HepG2 (cell line): ENCODE measurements around the gene ZNF554. TPM values are rescaled to one million over a fixed set of nuclear protein-coding genes. Genes with fewer than 3 reads are reported as not detected.
A peak's percentile ranks its signal among the peaks of the same experiment; 100 is the strongest.

Experiments
- ARNT ChIP-seq: fragments of 450-650 bp; IDR thresholded peaks from 2 replicates; pipeline ENCODE4 v1.6.1; 2017
- BRCA1 ChIP-seq: sonication (generic); formaldehyde crosslinking; IDR thresholded peaks from 2 replicates; pipeline ENCODE4 v1.4.0; 2020; ENCODE audit warnings: missing genetic modification reagents
- HNF4G ChIP-seq, 2 experiments: sonication (generic) in 1 of 2; formaldehyde crosslinking in 1 of 2; IDR thresholded peaks; 2 replicates each; pipeline versions ENCODE4 v1.4.0 to v1.6.1; 2011 to 2020; ENCODE audit warnings: borderline replicate concordance in 2 of 2, low read depth in 2 of 2, mild to moderate bottlenecking in 2 of 2, low read length in 1 of 2, missing genetic modification reagents in 1 of 2, moderate library complexity in 1 of 2
- HOXA3 ChIP-seq: sonication (generic); formaldehyde crosslinking; IDR thresholded peaks from 2 replicates; pipeline ENCODE4 v1.5.0; 2020; ENCODE audit warnings: missing genetic modification reagents
- IKZF4 ChIP-seq: sonication (generic); formaldehyde crosslinking; IDR thresholded peaks from 2 replicates; pipeline ENCODE4 v1.5.1; 2020; ENCODE audit warnings: borderline replicate concordance, mild to moderate bottlenecking, low read depth, missing genetic modification reagents; ENCODE audit errors: not compliant biosample characterization
- MAZ ChIP-seq, 2 experiments: sonication (generic) in 1 of 2; formaldehyde crosslinking in 1 of 2; IDR thresholded peaks; 2 replicates each; pipeline versions ENCODE4 v1.5.0 to v1.6.1; 2012 to 2020; ENCODE audit warnings: low read depth in 2 of 2, mild to moderate bottlenecking in 2 of 2, borderline replicate concordance in 1 of 2, improper control_type of control experiment in 1 of 2, low read length in 1 of 2, missing genetic modification reagents in 1 of 2, moderate library complexity in 1 of 2
- PAX8 ChIP-seq: sonication (generic); formaldehyde crosslinking; IDR thresholded peaks from 2 replicates; pipeline ENCODE4 v1.8.0; 2022; ENCODE audit warnings: mild to moderate bottlenecking, missing genetic modification reagents, borderline replicate concordance
- RXRA ChIP-seq: sonication (generic); formaldehyde crosslinking; IDR thresholded peaks from 2 replicates; pipeline ENCODE4 v1.5.1; 2020; ENCODE audit warnings: missing genetic modification reagents
- SCMH1 ChIP-seq: sonication (generic); formaldehyde crosslinking; IDR thresholded peaks from 2 replicates; pipeline ENCODE4 v1.9.0; 2021; ENCODE audit warnings: missing genetic modification reagents, mild to moderate bottlenecking, borderline replicate concordance
- ZFP37 ChIP-seq: sonication (generic); formaldehyde crosslinking; IDR thresholded peaks from 2 replicates; pipeline ENCODE4 v1.4.0; 2020; ENCODE audit warnings: missing genetic modification reagents, borderline replicate concordance
- ZNF737 ChIP-seq: sonication (generic); formaldehyde crosslinking; IDR thresholded peaks from 2 replicates; pipeline ENCODE4 v1.5.0; 2020; ENCODE audit warnings: missing genetic modification reagents, mild to moderate bottlenecking, borderline replicate concordance
- polyA plus RNA-seq, 8 experiments: library from polyadenylated mRNA; depleted of rRNA in 3 of 8; stranded (reverse) in 7 of 8; unstranded in 1 of 8; fragments of >200 nt; fragmentation: Illumina TruSeq in 4 of 8; extraction: Trizol in 4 of 8; gene quantifications; 2 replicates each; pipeline versions ENCODE4 v1.2.1 to v1.2.3, GENCODE V29; 2011 to 2016; ENCODE audit warnings: low read depth in 4 of 8, missing spikeins in 1 of 8, mixed read lengths in 1 of 8; ENCODE audit not compliant: insufficient read depth in 1 of 8
- total RNA-seq, 5 experiments: library from RNA; depleted of rRNA; stranded (reverse); fragments of >200 nt; fragmentation: Illumina TruSeq; extraction: Trizol; gene quantifications; 2 replicates each; pipeline ENCODE4 v1.2.3, GENCODE V29; 2016; ENCODE audit warnings: low read depth in 1 of 5
- TF ChIP-seq, protein P1 (sequence below): sonication (generic); formaldehyde crosslinking; IDR thresholded peaks from 2 replicates; pipeline ENCODE4 v1.9.0; 2022; ENCODE audit warnings: missing genetic modification reagents, mild to moderate bottlenecking, borderline replicate concordance
- TF ChIP-seq, protein P2 (sequence below): sonication (generic); formaldehyde crosslinking; IDR thresholded peaks from 2 replicates; pipeline ENCODE4 v1.5.1; 2020; ENCODE audit warnings: mild to moderate bottlenecking, missing genetic modification reagents, moderate library complexity
- TF ChIP-seq, protein P3 (sequence below): sonication (generic); formaldehyde crosslinking; IDR thresholded peaks from 2 replicates; pipeline ENCODE4; 2020; ENCODE audit warnings: missing genetic modification reagents, mild to moderate bottlenecking, borderline replicate concordance
- TF ChIP-seq, protein P4 (sequence below): sonication (generic); formaldehyde crosslinking; IDR thresholded peaks from 2 replicates; pipeline ENCODE4 v1.4.0; 2020; ENCODE audit warnings: missing genetic modification reagents; ENCODE audit errors: not compliant biosample characterization
- TF ChIP-seq, protein P5 (sequence below): sonication (generic); formaldehyde crosslinking; IDR thresholded peaks from 2 replicates; pipeline ENCODE4 v1.8.1; 2022; ENCODE audit warnings: low read depth, mild to moderate bottlenecking, missing genetic modification reagents

Gene ZNF554
- total and polyA plus RNA-seq, 2 of the 13 experiments (the other 11 are each of a cell fraction or from before 2014, with no cell fraction given): 2.2 to 2.7 TPM

DNA sequence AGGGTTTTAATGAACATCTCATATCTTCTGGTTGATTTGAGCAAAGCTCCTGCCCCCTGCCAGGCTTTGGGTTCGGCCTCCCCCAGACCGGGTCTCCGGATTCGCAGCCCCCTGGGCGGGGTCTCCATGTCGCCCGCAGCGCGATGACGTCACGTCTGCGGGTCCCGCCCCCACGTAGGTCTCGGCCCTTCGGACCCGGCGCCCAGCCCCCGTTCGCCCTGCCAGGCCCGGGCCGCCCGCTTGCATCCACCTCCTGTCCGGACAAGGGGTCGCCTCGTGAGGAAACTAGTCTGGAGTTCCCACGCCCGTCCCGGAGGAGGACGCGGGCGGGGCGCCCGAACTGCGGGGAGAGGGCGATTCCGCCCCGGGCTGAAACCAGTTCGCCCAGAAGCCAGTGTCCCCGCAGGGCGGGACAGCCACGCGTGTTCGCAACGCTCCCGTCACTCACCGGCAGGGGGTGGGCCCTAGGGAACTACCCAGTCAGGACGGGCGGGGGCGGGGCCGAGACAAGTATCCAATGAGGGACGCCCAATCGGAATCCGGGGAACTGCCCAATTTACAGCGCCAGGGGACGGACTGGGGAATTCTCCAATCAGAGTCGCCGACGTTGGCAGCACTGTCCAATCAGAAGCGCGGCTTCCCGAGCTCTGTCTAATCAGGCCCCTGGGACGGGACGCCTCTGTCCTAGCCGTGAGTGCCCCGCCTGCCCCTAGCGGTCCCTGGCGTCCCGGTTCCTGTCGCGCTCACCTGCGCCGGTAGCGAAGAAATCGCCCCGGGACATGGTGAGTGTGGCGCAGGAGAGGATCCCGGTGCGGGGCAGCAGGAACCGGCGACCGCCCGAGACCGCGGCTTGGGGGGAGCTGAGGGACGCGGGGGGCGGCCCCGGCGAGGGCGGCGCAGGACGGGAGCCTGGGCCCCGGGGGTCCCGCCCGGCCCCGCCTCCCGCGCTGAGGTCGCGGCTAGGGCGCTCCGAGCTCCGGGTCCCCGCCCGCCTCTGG is 21.4 kb downstream of the ZNF554 start, which contains the start of gene ZNF555 (continued):
- peak; percentile 84; the same call in 1 of the 2 replicates for TF ChIP-seq PAX8 (CRISPR knock-in tag)
- TF ChIP-seq, protein P1, sequence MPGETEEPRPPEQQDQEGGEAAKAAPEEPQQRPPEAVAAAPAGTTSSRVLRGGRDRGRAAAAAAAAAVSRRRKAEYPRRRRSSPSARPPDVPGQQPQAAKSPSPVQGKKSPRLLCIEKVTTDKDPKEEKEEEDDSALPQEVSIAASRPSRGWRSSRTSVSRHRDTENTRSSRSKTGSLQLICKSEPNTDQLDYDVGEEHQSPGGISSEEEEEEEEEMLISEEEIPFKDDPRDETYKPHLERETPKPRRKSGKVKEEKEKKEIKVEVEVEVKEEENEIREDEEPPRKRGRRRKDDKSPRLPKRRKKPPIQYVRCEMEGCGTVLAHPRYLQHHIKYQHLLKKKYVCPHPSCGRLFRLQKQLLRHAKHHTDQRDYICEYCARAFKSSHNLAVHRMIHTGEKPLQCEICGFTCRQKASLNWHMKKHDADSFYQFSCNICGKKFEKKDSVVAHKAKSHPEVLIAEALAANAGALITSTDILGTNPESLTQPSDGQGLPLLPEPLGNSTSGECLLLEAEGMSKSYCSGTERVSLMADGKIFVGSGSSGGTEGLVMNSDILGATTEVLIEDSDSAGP (CRISPR knock-in tag): peak; percentile 79
- TF ChIP-seq IKZF4: no peak
- TF ChIP-seq ZNF737: no peak
- peak; percentile 71; the same call in 1 of the 2 replicates for TF ChIP-seq BRCA1
- TF ChIP-seq, protein P2, sequence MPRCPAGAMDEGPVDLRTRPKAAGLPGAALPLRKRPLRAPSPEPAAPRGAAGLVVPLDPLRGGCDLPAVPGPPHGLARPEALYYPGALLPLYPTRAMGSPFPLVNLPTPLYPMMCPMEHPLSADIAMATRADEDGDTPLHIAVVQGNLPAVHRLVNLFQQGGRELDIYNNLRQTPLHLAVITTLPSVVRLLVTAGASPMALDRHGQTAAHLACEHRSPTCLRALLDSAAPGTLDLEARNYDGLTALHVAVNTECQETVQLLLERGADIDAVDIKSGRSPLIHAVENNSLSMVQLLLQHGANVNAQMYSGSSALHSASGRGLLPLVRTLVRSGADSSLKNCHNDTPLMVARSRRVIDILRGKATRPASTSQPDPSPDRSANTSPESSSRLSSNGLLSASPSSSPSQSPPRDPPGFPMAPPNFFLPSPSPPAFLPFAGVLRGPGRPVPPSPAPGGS (CRISPR knock-in tag): no peak; the same call in 1 of the 2 replicates
- no peak for TF ChIP-seq ZFP37
- TF ChIP-seq MAZ (IDR thresholded peaks at IDR 0.05; ENCODE audit: borderline replicate concordance, low read depth, low read length): no peak
- TF ChIP-seq MAZ (CRISPR knock-in tag; IDR thresholded peaks at IDR 0.05; ENCODE audit: low read depth): no peak; the same call in 1 of the 2 replicates
- no peak for TF ChIP-seq HNF4G (IDR thresholded peaks at IDR 0.05; ENCODE audit: borderline replicate concordance, low read depth, low read length)
- TF ChIP-seq HNF4G (CRISPR knock-in tag; IDR thresholded peaks at IDR 0.05; ENCODE audit: borderline replicate concordance, low read depth): no peak
- TF ChIP-seq ARNT: no peak
- TF ChIP-seq SCMH1 (CRISPR knock-in tag): no peak
- TF ChIP-seq, protein P3, sequence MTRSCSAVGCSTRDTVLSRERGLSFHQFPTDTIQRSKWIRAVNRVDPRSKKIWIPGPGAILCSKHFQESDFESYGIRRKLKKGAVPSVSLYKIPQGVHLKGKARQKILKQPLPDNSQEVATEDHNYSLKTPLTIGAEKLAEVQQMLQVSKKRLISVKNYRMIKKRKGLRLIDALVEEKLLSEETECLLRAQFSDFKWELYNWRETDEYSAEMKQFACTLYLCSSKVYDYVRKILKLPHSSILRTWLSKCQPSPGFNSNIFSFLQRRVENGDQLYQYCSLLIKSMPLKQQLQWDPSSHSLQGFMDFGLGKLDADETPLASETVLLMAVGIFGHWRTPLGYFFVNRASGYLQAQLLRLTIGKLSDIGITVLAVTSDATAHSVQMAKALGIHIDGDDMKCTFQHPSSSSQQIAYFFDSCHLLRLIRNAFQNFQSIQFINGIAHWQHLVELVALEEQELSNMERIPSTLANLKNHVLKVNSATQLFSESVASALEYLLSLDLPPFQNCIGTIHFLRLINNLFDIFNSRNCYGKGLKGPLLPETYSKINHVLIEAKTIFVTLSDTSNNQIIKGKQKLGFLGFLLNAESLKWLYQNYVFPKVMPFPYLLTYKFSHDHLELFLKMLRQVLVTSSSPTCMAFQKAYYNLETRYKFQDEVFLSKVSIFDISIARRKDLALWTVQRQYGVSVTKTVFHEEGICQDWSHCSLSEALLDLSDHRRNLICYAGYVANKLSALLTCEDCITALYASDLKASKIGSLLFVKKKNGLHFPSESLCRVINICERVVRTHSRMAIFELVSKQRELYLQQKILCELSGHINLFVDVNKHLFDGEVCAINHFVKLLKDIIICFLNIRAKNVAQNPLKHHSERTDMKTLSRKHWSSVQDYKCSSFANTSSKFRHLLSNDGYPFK (CRISPR knock-in tag): peak; percentile 87
- peak; percentile 73; the same call in 1 of the 2 replicates for TF ChIP-seq RXRA (CRISPR knock-in tag)
- TF ChIP-seq, protein P4, sequence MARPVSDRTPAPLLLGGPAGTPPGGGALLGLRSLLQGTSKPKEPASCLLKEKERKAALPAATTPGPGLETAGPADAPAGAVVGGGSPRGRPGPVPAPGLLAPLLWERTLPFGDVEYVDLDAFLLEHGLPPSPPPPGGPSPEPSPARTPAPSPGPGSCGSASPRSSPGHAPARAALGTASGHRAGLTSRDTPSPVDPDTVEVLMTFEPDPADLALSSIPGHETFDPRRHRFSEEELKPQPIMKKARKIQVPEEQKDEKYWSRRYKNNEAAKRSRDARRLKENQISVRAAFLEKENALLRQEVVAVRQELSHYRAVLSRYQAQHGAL: no peak
- TF ChIP-seq HOXA3 (CRISPR knock-in tag): peak; percentile 92
- TF ChIP-seq, protein P5, sequence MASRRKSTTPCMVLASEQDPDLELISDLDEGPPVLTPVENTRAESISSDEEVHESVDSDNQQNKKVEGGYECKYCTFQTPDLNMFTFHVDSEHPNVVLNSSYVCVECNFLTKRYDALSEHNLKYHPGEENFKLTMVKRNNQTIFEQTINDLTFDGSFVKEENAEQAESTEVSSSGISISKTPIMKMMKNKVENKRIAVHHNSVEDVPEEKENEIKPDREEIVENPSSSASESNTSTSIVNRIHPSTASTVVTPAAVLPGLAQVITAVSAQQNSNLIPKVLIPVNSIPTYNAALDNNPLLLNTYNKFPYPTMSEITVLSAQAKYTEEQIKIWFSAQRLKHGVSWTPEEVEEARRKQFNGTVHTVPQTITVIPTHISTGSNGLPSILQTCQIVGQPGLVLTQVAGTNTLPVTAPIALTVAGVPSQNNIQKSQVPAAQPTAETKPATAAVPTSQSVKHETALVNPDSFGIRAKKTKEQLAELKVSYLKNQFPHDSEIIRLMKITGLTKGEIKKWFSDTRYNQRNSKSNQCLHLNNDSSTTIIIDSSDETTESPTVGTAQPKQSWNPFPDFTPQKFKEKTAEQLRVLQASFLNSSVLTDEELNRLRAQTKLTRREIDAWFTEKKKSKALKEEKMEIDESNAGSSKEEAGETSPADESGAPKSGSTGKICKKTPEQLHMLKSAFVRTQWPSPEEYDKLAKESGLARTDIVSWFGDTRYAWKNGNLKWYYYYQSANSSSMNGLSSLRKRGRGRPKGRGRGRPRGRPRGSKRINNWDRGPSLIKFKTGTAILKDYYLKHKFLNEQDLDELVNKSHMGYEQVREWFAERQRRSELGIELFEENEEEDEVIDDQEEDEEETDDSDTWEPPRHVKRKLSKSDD (CRISPR knock-in tag): peak; percentile 77; the same call in 1 of the 2 replicates
